GM19397 (cell line): ENCODE data around the gene STARD4.

ENCODE experiments used
- ATAC-seq: cut with Tn5 transposase; IDR thresholded peaks from one replicate; pipeline ENCODE4 v1.9.1; 2021; ENCODE audit warnings: mild to moderate bottlenecking, moderate library complexity; ENCODE audit not compliant: unreplicated experiment

Gene STARD4

GRCh38 chr5:111512375-111513130 lies at the start of gene STARD4:
Gene STARD4 (minus strand): TSS chr5:111512535. CDS start chr5:111507433, 5,102 bp downstream.
- ATAC-seq = peak; percentile 93

- no peak for ATAC-seq
These were observed 47.3 kb upstream of the STARD4 start for GRCh38 chr5:111559680-111560079.

- ATAC-seq = no peak
These were observed 45.4 kb upstream of the STARD4 start for GRCh38 chr5:111557686-111558085.

- no peak for ATAC-seq
These were observed 44.8 kb upstream of the STARD4 start for GRCh38 chr5:111557111-111557510.

- ATAC-seq = no peak
These were observed 44.2 kb upstream of the STARD4 start for GRCh38 chr5:111556501-111556900.

- ATAC-seq = no peak
These were observed 43.4 kb upstream of the STARD4 start for GRCh38 chr5:111555760-111556159.

- no peak for ATAC-seq
These were observed 41.5 kb upstream of the STARD4 start for GRCh38 chr5:111553868-111554267.

- ATAC-seq = no peak
These were observed 40.6 kb upstream of the STARD4 start for GRCh38 chr5:111552896-111553295.

- no peak for ATAC-seq
These were observed 40.2 kb upstream of the STARD4 start for GRCh38 chr5:111552492-111552891.

GRCh38 chr5:111551569-111552275 lies 39.4 kb upstream of the STARD4 start:
- ATAC-seq = no peak

GRCh38 chr5:111551161-111551560 lies 38.8 kb upstream of the STARD4 start:
- ATAC-seq = no peak

- ATAC-seq = peak; percentile 86
These were observed 38.1 kb upstream of the STARD4 start for GRCh38 chr5:111550282-111551020.

- ATAC-seq = no peak
These were observed 36.8 kb upstream of the STARD4 start for GRCh38 chr5:111548992-111549649.

- ATAC-seq = no peak
These were observed 36.1 kb upstream of the STARD4 start for GRCh38 chr5:111548348-111548950.

- no peak for ATAC-seq
These were observed 32.7 kb upstream of the STARD4 start for GRCh38 chr5:111545031-111545430.

- ATAC-seq = no peak
These were observed 25.0 kb upstream of the STARD4 start for GRCh38 chr5:111537141-111538024.

GRCh38 chr5:111535879-111536549 lies 23.7 kb upstream of the STARD4 start:
- ATAC-seq = no peak

GRCh38 chr5:111532886-111533582 lies 20.7 kb upstream of the STARD4 start:
- ATAC-seq = no peak
